NCI-H510A treated with DMSO at 0.1 percent for 48 hours (cell line): Measurements from ENCODE around the gene DIP2C.
"Not testable (repeated sequence)": the region's sequence is repeated elsewhere in the genome, so short reads cannot be mapped to it uniquely, and the experiment has no call there.

Experiments used
- DNase-seq: peaks from one replicate; lab custom pipeline; 2025; lab: John Stamatoyannopoulos, UW

The DIP2C gene

DNA sequence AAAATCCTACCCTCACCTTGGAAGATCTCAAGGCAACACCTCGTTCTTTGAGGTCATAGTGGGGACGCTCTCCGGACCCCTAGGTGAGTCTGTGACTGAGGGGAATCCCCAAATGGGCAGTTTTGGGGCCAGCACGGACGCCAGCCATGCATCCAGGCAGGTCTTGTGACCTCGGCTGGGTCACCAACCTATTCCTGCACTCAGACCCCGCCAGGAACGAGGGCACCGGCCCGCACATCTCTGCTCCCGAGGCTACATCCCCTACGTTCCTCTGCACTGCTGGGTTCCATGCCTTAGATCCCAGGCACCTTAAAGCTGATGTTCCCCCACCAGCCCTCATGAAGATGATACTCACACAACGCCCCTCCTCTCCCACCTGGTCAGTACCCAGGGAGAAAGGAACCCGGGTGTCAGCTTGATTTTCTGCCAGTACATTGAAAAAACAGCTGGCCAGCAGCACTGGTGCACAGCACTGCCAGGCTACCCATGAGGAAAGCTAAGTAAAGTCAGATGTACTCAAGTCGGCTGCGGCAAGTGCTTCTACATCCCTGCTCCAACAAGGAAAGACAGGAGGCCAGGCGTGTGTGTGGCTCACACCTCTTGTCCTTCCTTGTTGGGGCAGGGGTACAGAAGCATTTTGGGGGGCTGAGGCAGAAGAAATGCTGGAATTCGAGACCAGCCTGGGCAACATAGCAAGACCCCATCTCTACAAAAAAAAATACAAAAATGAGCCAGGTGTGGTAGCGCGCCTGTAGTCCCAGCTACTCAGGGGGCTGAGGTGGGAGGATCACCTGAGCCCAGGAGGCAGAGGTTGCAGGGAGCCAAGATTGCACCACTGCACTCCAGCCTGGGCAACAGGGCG lies 48.1 kb downstream of the DIP2C start:
- DNase-seq = no peak

DNA sequence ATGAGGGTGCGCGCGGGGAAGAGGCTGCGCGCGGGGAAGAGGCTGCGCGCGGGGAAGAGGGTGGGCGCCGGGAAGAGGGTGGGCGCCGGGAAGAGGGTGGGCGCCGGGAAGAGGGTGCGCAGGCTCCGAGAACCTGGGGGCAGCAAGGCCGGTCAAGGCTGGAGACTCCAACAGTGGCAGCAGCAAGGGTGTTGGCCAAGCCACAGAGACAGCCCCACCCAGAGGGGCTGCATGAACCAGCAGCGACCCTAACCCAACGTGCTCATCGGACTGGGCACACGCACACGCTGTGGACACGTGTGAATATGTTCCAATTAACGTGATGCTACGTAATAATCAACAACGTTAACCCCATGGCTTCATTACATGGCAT lies 48.8 kb downstream of the DIP2C start:
- no peak for DNase-seq

DNA sequence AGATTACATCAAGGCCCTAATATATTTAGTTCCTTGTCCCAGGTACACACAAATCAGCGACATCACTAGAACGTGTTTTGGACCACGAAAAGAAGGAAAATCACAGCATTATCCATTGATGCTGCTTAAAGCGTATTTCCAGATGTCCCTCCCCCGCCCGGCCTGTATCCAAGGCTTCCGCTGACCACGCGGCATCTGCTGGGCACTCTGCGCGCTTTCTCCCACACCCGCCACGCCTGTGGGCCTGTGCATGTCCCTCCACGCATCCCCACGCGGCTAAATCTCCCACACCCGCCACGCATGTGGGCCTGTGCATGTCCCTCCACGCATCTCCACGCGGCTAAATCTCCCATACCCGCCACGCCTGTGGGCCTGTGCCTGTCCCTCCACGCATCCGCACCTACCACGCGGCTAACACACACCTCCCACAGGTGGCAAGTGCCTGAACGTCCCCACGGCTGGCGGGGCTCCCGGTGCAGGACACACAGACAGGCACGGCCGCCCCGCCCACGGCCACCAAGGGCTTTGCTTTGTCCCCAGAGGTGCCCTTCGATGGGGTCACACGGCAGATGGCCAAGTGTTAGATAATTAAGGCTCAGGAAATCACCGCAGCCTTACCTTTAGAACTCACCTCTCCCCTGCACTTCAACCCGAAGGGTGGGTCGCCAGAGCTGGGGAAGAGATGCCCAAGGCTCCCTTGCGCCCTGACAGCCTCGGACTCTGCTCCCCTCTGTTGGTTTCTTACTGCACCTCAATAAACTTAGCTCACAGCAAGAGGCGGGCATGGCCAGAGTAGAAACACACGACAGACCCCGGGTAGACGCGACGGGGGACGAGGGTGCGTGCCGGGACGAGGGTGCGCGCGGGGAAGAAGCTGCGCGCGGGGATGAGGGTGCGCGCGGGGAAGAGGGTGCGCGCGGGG lies 49.5 kb downstream of the DIP2C start:
- no peak for DNase-seq

DNA sequence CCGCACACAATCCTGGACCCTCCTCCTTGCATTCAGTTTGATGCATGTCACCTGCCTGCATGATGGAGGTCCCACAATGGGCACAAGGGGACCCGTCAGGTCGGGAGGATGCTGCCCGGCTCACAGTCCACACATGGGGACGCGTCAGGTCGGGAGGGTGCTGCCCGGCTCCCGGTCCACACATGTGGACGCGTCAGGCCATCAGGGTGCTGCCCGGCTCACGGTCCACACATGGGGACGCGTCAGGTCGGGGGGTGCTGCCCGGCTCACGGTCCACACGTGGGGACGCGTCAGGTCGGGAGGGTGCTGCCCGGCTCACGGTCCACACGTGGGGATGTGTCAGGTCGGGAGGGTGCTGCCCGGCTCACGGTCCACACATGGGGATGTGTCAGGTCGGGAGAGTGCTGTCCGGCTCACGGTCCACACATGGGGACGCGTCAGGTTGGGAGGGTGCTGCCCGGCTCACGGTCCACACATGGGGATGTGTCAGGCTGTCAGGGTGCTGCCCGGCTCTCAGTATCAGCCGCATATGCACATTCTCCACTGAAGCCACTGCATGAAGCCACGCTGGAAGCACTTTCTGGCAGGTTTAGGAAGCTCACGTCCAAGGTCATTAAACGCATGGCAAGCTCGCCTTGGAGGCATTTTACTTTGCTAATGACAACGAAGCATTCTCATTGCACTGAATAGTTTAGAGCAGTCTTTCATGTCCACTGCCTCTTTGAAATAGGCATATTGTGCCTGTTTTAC lies 50.3 kb downstream of the DIP2C start:
- no peak for DNase-seq

DNA sequence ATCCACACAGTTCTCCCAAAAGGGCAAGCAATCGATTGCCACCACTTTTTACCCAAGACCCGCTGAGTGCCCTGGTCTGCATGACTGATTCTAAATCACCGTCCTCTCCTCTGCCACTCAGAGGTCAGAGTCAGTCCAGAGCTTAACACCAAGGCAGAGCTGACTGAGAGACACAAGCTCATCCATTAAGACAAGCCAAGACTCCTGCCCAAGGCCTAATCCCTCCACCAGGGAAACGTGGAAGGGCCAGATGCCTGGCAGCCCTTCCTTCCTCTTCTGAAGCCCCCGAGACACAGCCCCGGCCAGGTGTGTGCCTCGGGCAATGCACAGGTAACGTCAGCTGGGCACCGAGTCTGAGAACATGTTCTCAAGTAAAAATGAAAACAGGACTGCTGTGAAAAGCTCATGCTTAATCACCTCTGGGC lies 51.7 kb downstream of the DIP2C start:
- no peak for DNase-seq

DNA sequence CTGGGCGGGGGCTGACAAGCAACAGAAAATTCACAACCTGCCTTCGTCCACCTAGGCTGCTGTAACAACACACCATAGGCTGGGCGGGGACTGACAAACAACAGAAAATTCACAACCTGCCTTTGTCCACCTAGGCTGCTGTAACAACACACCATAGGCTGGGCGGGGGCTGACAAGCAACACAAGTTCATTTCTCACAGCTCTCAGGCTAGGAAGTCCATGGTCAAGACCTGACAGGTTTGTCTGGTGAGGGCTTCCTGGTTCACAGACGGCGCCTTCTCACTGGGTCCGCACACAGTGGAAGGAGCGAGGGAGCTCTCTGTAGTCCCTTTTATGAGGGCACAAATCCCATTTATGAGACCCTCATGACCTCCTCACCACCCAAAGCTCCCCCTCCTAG lies 52.2 kb downstream of the DIP2C start:
- no peak for DNase-seq

DNA sequence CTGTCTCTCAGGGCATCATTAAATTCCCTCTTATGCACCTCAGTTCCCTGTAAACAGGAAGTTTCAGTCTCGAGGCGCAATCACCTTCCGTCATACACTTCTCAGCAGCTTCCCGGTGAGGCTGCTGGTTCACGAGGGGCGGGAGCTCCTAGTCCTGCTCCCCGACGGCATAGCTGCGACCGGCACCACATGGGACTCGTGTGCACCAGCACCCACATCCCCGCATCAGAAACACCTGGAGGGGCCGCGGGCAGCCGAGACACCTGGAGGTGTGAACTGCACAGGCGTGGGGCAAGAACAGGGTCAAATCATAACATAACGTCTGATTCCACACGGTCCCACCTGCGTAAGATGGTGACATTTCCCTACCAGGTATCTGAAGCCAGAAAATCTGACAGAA lies 52.7 kb downstream of the DIP2C start:
- no peak for DNase-seq

DNA sequence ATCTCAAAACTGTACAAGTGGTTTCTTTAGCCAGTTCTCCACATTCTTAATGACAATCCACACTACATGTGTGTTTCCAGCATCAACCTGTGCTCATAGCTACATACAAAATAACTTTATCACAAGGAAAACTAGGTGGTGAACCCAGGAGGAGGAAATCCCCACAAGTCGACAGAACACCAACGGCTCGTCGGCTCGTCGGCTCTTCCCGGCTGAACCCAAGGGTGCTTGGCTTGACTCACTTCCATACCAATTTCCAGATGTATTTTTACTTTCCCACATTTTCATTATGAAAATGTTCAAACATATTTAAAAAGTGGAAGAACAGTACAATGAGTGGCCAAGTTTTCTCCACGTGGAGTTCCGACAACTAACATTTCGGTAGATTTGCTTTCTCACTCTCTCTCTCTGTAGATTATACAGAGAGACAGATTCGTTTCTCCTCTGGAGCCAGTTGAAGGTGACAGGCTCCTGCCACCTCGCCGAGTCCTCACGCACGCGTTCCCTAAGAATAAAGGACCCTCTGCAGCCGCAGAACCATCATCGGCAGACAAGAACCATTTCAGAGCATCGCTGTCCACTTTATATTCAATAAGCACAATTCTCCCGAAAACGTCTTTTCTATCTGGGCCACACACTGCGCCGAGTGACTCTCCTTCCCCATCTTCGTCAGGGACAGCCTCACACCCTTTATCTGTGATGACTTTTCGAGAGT lies 53.3 kb downstream of the DIP2C start:
- no peak for DNase-seq

DNA sequence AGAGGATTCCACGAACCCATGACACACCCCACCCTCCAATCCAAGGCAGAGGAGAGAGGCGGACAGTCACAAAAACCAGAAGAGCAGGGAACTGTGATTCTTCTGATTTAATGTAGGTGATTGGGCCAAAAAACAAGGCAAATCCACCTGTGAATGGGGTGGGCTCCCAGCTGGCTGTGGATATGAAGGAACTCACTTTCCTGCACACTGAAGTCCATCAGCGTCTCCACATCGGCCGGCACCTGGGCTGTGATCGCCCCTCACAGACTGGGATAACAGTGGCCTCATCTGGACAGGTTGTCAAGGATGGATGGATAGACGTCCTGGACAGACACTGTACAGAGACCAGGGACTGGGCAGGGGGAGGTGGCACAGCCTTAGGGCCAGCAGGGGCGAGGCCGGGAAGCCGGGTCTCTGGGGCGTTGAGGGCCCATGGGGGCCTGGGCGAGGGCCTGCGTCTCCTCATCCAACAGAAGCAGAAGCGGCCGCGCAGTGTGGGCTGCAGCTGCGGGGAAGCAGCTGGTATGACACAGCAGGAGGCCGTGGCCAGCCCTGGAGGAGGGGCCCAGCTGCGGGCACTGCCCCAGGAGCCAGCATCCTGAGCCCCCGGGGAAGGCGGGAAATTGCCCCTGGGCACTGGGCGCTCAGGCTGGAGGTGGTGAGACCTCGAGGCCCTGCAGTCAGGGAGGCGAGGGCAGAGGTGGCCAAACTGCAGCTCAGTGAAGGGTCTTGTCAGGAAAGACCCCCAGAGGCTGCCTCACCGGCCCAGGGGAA lies 54.2 kb downstream of the DIP2C start:
- no peak for DNase-seq

DNA sequence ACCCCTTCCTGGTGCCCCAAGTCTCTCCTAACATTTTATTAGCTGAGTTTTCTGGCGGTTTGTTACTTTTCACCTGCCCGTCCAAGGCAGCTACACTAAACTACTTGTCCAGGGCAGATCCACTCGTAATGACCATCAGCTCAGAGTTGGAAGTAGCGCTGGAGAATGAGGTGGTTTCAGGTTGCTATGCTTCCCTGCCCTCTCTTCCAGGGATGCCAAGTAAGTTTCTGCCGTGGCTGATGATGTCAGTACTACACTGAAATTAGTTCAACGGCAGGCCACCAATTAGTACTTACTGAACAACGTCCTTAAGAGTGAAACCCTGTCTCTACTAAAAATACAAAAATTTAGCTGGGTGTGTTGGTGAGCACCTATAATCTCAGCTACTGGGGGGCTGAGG lies 55.2 kb downstream of the DIP2C start:
- peak; percentile 36 for DNase-seq

DNA sequence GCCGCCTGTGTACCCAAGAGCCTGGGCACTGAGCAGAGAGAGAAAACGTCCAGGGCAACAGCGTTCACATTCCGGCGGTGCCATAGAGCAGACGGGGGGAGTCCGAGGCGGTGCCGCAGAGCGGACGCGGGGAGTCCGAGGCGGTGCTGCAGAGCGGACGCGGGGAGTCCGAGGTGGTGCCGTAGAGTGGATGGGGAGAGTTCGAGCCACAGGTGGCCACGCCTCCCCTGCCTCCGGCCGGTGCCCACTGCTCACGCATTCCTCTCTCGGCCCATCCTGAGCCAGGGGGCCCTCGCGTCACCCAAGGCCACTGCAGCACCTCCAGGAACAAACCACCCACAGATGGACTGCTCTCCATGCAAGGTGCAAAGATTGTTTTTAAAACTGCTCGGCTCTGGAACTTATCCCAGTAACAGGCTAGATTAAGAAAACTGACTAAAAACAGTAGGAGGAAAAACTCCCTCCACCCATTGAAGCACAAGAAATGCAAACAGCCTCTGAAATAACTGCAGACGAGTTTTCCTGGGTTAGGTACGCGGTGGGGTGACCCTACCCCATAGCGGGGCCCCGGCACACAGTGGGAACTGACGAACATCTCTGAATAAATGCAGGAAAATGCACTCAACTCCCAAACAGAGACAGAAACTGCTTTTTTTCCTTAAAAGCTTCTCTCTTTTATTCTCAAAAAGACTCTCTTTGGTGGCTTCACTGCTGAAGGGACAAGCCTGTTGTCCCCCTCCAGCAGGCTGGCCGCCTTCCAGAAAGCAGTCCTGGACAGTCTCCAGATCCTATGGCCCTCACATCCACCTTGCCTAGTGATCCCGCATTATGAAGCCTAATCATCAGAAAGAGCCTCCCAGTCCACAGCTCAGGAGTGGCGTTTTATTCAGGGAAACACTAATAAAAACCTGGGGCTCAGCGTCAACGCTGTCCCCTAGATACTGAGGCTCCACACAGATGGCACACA lies 55.9 kb downstream of the DIP2C start:
- DNase-seq = no peak

DNA sequence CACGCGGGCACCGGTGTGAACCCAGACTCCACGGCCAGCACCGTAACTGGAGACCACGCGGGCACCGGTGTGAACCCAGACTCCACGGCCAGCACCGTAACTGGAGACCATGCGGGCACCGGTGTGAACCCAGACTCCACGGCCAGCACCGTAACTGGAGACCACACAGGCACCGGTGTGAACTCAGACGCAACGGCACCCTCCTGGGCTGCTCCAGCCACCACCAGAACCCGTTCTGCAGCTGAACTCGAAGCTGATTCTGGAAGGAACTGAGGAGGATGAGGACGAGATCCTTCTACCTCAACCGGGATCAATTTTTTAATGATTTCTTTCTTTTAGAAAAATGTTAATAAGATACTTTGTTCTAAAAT lies 56.7 kb downstream of the DIP2C start:
- DNase-seq = not testable (repeated sequence)

DNA sequence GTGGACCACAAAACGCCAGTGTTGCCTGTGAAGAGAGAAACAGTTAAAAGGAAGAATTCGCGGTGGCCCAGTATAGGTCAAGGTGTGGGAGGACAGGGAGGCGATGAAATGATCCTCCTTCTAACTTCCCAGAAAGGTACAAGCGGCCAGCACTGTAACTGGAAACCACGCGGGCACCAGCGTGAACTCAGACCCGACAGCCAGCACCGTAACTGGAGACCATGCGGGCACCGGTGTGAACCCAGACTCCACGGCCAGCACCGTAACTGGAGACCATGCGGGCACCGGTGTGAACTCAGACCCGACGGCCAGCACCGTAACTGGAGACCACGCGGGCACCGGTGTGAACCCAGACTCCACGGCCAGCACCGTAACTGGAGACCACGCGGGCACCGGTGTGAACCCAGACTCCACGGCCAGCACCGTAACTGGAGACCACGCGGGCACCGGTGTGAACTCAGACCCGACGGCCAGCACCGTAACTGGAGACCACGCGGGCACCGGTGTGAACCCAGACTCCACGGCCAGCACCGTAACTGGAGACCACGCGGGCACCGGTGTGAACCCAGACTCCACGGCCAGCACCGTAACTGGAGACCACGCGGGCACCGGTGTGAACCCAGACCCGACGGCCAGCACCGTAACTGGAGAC lies 57.2 kb downstream of the DIP2C start:
- not testable (repeated sequence) for DNase-seq

DNA sequence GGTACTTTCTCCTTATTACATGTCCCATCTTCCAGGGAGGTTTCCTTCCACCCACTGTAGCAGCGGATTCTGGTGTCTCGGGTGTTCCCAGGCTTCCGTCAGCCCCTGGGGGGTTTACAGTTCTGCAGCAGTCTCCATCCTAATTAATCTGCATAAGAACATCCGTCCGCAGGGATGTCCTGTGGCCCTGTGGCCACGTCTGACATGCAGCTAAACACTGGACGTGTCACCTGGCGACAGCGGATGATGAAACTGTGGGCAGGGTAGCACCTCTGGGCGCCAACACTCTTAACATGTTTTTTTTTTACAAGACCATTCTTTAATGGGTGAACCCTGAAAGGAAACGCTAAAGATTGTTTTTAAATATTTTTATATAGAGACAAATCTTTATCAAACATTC lies 58.2 kb downstream of the DIP2C start:
- DNase-seq = no peak

DNA sequence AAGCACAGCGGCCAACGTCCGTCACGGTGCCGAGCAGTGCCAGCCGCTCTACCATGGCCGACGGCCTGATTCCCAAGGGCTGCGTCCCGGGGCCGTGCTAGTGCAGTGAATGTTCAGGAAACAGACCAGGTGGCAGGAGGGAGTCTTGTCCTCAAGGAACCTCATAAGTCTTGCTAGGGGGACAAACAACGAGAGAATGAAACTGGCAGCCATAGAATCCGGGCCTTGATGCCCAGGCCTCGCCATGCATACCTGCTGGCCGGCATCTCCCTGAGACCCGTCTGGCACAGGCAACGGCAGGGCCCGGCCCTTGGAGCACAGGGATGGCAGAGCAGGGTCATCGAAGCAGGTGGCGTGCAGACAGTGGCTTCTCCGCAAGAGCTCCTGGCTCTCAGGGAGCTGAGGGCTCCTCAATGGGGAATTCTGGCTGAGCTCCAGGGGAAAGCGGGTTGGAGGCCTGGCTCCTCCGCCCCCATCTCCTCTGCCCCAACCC lies 58.8 kb downstream of the DIP2C start:
- peak; percentile 72 for DNase-seq

DNA sequence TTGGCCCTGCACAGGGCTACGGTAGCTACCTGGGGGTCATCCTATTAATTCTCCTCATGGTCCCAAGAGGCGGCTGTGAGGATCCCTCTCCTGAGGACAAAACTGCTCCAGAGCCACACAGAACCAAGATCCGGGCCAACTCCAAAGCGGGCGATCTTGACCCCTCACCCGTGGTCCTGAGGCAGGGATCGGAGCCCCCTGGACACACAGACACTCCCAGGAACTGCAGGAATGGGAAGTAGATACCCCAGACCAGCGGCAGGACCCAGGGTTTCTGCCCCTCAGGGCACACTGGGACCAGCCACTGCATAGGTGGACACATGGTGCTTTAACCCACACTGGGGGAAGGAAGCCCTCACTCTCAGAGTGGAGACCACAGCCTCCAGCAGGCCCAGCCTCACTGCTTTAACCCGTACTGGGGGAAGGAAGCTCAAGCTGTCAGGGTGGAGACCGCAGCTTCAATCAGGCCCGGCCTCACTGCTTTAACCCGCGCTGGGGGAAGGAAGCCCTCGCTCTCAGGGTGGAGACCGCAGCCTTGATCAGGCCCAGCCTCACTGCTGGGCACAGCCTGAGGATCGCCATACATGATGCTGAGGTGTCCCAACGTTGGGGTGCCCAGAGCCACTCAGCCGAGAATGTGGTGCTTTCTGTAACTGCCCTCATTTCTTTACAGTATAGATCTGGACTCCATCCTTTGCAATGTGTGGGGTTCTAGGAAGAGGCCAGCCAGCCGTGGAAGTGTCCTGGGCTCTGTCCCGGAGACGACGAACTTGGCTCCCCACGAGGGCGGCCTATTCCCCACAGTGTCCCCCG lies 60.1 kb downstream of the DIP2C start:
- no peak for DNase-seq

DNA sequence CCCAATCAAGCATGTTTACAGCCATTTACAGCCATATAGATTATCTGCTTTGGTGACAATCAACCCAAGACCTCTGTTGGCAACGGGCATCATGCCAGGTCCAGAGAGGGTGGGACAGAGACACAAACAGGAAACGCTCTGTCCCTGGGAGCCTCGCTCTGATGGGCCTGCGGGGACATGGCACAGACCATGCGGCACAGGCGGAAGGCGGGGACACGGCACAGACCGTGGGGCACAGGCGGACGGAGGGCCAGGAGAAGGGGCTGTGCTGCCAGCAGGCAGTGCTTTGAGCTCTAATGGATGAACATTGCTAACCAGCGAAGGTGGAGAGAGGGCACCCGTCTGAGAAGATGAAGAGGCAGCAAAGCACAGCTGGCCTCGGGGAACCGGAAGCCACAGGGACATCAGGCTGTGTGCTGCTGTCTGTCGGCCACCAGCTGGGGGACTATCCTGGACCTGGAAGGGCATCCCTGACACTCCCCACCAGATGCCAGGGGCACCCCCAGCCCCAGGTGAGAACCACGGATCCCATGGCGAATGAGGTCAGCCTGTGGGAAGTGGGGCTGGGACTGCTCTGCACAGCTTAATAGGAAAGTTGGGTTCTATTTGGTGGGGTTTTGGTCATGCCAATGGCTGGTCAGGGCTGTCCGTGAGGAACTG lies 61.0 kb downstream of the DIP2C start:
- DNase-seq = no peak
